IMR-90 (cell line): ENCODE data around the gene SPTBN5. TPM values are rescaled to one million over a fixed set of nuclear protein-coding genes. Genes with fewer than 3 reads are reported as not detected.
A peak's percentile ranks its signal among the peaks of the same experiment; 100 is the strongest.
"Not testable (repeated sequence)": the region's sequence is repeated elsewhere in the genome, so short reads cannot be mapped to it uniquely, and the experiment has no call there.

Experiments used
- ATAC-seq: fragments of 200-7000 bp; cut with Tn5 transposase; 2 replicates; pipeline ENCODE4 v1.9.1; 2020; ENCODE audit warnings: low read depth, mild to moderate bottlenecking, moderate library complexity
- BruUV-seq: library from RNA; stranded (reverse); fragments of 400-500 nt; replicated peaks from 2 replicates; lab custom pipeline; 2021; lab: Mats Ljungman, UMichigan
- CTCF ChIA-PET: fragments of 300-600 bp; formaldehyde crosslinking; extraction: SDS; loops from one replicate; lab custom pipeline; 2021; ENCODE audit warnings: antibody characterized with exemption; lab: Yijun Ruan, JAX
- POLR2A ChIA-PET: fragments of 300-600 bp; sonication (Branson Sonifier 250); formaldehyde crosslinking; loops from one replicate; lab custom pipeline; 2022; ENCODE audit warnings: antibody characterized with exemption; ENCODE audit not compliant: unreplicated experiment; lab: Charles Lee
- DNase-seq: peaks from one replicate; pipeline ENCODE4 v3.0.0; 2013
- H2AFZ ChIP-seq: replicated peaks from 2 replicates; pipeline ENCODE3; 2013; ENCODE audit warnings: low read length, mild to moderate bottlenecking; ENCODE audit not compliant: poor library complexity
- H2AK5ac ChIP-seq: 2 replicates; pipeline ENCODE4 v1.6.1; 2013; ENCODE audit warnings: low read depth, low read length, inconsistent platforms
- H2AK9ac ChIP-seq: replicated peaks from 2 replicates; pipeline ENCODE3; 2013; ENCODE audit warnings: mild to moderate bottlenecking, low read depth, low read length, moderate library complexity; ENCODE audit not compliant: poor library complexity
- H2BK120ac ChIP-seq: 2 replicates; pipeline ENCODE4 v1.6.1; 2013; ENCODE audit warnings: low read depth, low read length, inconsistent platforms
- H2BK15ac ChIP-seq: 3 replicates; pipeline ENCODE4 v1.6.1; 2013; ENCODE audit warnings: low read depth, low read length, inconsistent platforms
- H2BK20ac ChIP-seq: 2 replicates; pipeline ENCODE4 v1.6.1; 2013; ENCODE audit warnings: low read depth, mild to moderate bottlenecking, inconsistent platforms, low read length, moderate library complexity
- H2BK5ac ChIP-seq: 2 replicates; pipeline ENCODE4 v1.6.1; 2013; ENCODE audit warnings: mild to moderate bottlenecking, low read depth, low read length, inconsistent platforms; ENCODE audit not compliant: poor library complexity, severe bottlenecking
- H3K14ac ChIP-seq: replicated peaks from 2 replicates; pipeline ENCODE4 v1.6.1; 2013; ENCODE audit warnings: low read depth, low read length, inconsistent platforms
- H3K18ac ChIP-seq: 2 replicates; pipeline ENCODE4 v1.6.1; 2013; ENCODE audit warnings: low read depth, low read length, control low read depth
- H3K23ac ChIP-seq: 2 replicates; pipeline ENCODE4 v1.6.1; 2013; ENCODE audit warnings: low read depth, low read length, inconsistent platforms
- H3K27ac ChIP-seq: 2 replicates; pipeline ENCODE4 v1.5.1; 2013; ENCODE audit warnings: mild to moderate bottlenecking, control low read depth, low read length; ENCODE audit not compliant: insufficient read depth
- H3K27me3 ChIP-seq: 2 replicates; pipeline ENCODE4 v1.6.1; 2013; ENCODE audit warnings: low read length; ENCODE audit not compliant: control insufficient read depth, insufficient read depth
- H3K36me3 ChIP-seq: 2 replicates; pipeline ENCODE4 v1.6.1; 2013; ENCODE audit warnings: low read length, mixed read lengths; ENCODE audit not compliant: control insufficient read depth, insufficient read depth
- H3K4ac ChIP-seq: 2 replicates; pipeline ENCODE4 v1.6.1; 2013; ENCODE audit warnings: low read depth, low read length, inconsistent platforms
- H3K4me1 ChIP-seq: 2 replicates; pipeline ENCODE4 v1.6.1; 2013; ENCODE audit warnings: low read length, mixed read lengths; ENCODE audit not compliant: control insufficient read depth, insufficient read depth
- H3K4me2 ChIP-seq: 2 replicates; pipeline ENCODE4 v1.6.1; 2013; ENCODE audit warnings: low read depth, mild to moderate bottlenecking, control low read depth, low read length, moderate library complexity
- H3K4me3 ChIP-seq: 2 replicates; pipeline ENCODE4 v1.5.1; 2013; ENCODE audit warnings: low read depth, mild to moderate bottlenecking, control low read depth, low read length, moderate library complexity; ENCODE audit not compliant: insufficient read depth
- H3K56ac ChIP-seq: 2 replicates; pipeline ENCODE4 v1.6.1; 2013; ENCODE audit warnings: low read length, inconsistent platforms; ENCODE audit not compliant: insufficient read depth; ENCODE audit errors: extremely low read depth
- H3K79me1 ChIP-seq, 2 experiments: 2 replicates each; pipeline ENCODE4 v1.6.1; 2013; ENCODE audit warnings: low read length in 2 of 2, inconsistent platforms in 1 of 2, low read depth in 1 of 2
- H3K9ac ChIP-seq: 2 replicates; pipeline ENCODE4 v1.6.1; 2013; ENCODE audit warnings: low read depth, low read length, control low read depth
- H3K9me1 ChIP-seq: 2 replicates; pipeline ENCODE4 v1.6.1; 2013; ENCODE audit warnings: low read length, inconsistent platforms; ENCODE audit not compliant: insufficient read depth
- H3K9me3 ChIP-seq: 2 replicates; pipeline ENCODE4 v1.6.1; 2013; ENCODE audit warnings: low read length; ENCODE audit not compliant: control insufficient read depth, insufficient read depth
- H4K20me1 ChIP-seq: 2 replicates; pipeline ENCODE4 v1.6.1; 2013; ENCODE audit warnings: low read length, inconsistent platforms; ENCODE audit not compliant: insufficient read depth
- H4K5ac ChIP-seq: 2 replicates; pipeline ENCODE4 v1.6.1; 2013; ENCODE audit warnings: mild to moderate bottlenecking, low read depth, low read length, control low read depth
- H4K8ac ChIP-seq, 2 experiments: 2 replicates each; pipeline ENCODE4 v1.6.1; 2013; ENCODE audit warnings: low read depth in 2 of 2, low read length in 2 of 2, control low read depth in 1 of 2, inconsistent platforms in 1 of 2
- H4K91ac ChIP-seq: 2 replicates; pipeline ENCODE4 v1.6.1; 2013; ENCODE audit warnings: low read depth, low read length, inconsistent platforms; ENCODE audit not compliant: insufficient read depth
- CEBPB ChIP-seq: IDR thresholded peaks from 2 replicates; pipeline ENCODE4 v1.6.1; 2012; ENCODE audit warnings: low read depth, low read length, improper control_type of control experiment
- FOS ChIP-seq: fragments of 150-350 bp; IDR thresholded peaks from 2 replicates; pipeline ENCODE4 v1.6.1; 2016; ENCODE audit warnings: low read depth, low read length
- WGBS, 2 experiments: methylation state at CpG; one replicate each; pipeline versions ENCODE4 v1.1.5 to v1.1.7; 2013; ENCODE audit warnings: missing lambda C conversion rate in 2 of 2; ENCODE audit not compliant: insufficient read length in 1 of 2; ENCODE audit errors: extremely low coverage in 2 of 2; 5-methylcytosine and 5-hydroxymethylcytosine counted together
- dilution Hi-C: fragments of 300-500 bp; cut with HindIII; formaldehyde crosslinking; loops from one replicate; pipeline ENCODE4 v1.14.3; 2018; ENCODE audit warnings: low sequenced_read_pairs; ENCODE audit not compliant: unreplicated experiment
- in situ Hi-C: fragments of 300-500 bp; cut with MboI; formaldehyde crosslinking; loops from 3 replicates; pipeline ENCODE4 v1.14.3; 2019; ENCODE audit warnings: low sequenced_read_pairs, inconsistent platforms, mixed read lengths
- intact Hi-C: fragments of 100-400 bp; cut with micrococcal nuclease; formaldehyde crosslinking; loops from 2 replicates; pipeline ENCODE4 v1.10.0; 2022
- polyA plus RNA-seq, 3 experiments: library from polyadenylated mRNA; depleted of rRNA; stranded (reverse); fragments of >200 nt; gene quantifications; 2 replicates each; pipeline ENCODE4 v1.2.3, GENCODE V29; 2012; ENCODE audit warnings: low replicate concordance in 1 of 3
- total RNA-seq: library from RNA; depleted of rRNA; stranded (reverse); fragments of >200 nt; gene quantifications from 2 replicates; pipeline ENCODE4 v1.2.3, GENCODE V29; 2012

Gene SPTBN5
- total and polyA plus RNA-seq, 2 of the 4 experiments (the other 2 are of a cell fraction), result under 0.01 to 0.38 TPM

DNA sequence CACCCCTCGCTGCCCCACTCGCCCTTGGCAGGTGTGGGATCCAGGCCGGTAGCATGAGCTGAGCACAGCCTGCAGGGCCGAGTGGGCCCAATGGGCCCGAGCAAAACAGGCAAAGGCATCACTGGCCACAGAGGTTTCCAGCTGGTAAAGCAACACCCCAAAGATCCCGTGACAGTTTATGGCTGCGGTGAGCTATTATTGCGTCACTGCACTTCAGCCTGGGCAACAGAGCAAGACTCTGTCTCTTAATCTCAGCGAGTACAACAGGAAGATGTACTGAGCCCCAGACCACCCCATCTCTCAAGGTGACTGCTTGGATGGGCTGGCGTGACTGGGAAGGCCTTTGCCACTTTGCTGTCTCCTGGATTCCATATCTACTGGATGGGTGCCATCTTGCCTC is 61.6 kb downstream of the SPTBN5 start:
- Histone ChIP-seq H3K4me3 (no peak overlapping the region), H3K36me3 (peaks cover 3% of the 10 kb centered on the region), H3K4ac (no peak overlapping the region), H3K9me3 (no peaks in the 10 kb centered on the region), H3K27ac (no peak overlapping the region), H4K5ac (no peak overlapping the region), H3K9ac (no peak overlapping the region), H2BK120ac (no peak overlapping the region), H3K9me1 (peaks cover 11% of the 10 kb centered on the region; the same call in 1 of the 2 replicates), H3K79me1 (peaks cover 17 to 33% of the 10 kb centered on the region in 2 experiments), H2AK9ac (no peak overlapping the region), H3K56ac (no peak overlapping the region), H4K8ac (no peak overlapping the region), H4K20me1 (peaks cover 10% of the 10 kb centered on the region), H2BK5ac (no peak overlapping the region), H2AK5ac (no peak overlapping the region), H3K23ac (no peak overlapping the region), H3K18ac (no peak overlapping the region), H3K4me1 (peaks cover 2% of the 10 kb centered on the region; the same call in 1 of the 2 replicates), H3K27me3 (no peaks in the 10 kb centered on the region), H3K4me2 (no peak overlapping the region), H4K91ac (no peak overlapping the region), H2BK20ac (no peak overlapping the region), H2AFZ (no peak overlapping the region), H3K14ac (no peak overlapping the region), H2BK15ac (no peak overlapping the region)
- TF ChIP-seq CEBPB, result peak; percentile 71
- TF ChIP-seq FOS, result no peak
- ChIA-PET POLR2A (no interaction called here), CTCF (no interaction called here)
- DNase-seq (no peak), ATAC-seq (no peak)
- 96% methylated on average over 7 of the region's 10 CpGs; no CpG with 5 or more reads in 1 of the 2 experiments for WGBS, 2 experiments
- BruUV-seq, result no TSS peak
- in situ Hi-C loops (no loop called here), dilution Hi-C loops (no loop called here), intact Hi-C loops (no loop called here)

DNA sequence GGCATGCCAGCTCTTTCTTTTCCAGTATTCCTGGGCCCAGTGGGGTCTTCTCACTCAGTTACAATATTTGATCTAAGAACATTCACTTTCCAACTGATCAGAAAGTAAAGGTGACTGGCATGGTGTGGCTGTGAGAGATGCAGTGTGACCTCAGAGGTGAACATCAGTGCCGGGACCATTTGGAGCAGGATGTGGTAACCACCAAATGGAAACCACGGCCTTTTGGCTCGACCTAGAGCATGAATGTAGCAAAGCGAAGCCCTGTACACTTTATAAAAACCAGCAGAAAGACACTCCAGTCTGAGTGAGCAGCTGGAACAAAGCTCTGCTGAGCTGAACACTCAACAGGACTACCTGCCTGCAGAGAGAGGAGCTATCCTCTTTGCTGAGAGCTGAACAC is 62.6 kb downstream of the SPTBN5 start:
- H3K9me3 ChIP-seq, H3K36me3 ChIP-seq, CTCF ChIA-PET, H3K14ac ChIP-seq, H3K4ac ChIP-seq, H3K27me3 ChIP-seq, in situ Hi-C loops, H2AK9ac ChIP-seq, H3K18ac ChIP-seq, H4K5ac ChIP-seq, H3K4me2 ChIP-seq, H2BK20ac ChIP-seq, H4K91ac ChIP-seq, POLR2A ChIA-PET, H3K9ac ChIP-seq, intact Hi-C loops, H2AK5ac ChIP-seq, H3K56ac ChIP-seq, H3K23ac ChIP-seq, H3K4me1 ChIP-seq, H2BK5ac ChIP-seq, H2BK15ac ChIP-seq, DNase-seq, ATAC-seq, H4K20me1 ChIP-seq, H4K8ac ChIP-seq, dilution Hi-C loops, BruUV-seq, H3K27ac ChIP-seq, H2BK120ac ChIP-seq, H3K4me3 ChIP-seq, H2AFZ ChIP-seq: not testable (repeated sequence)
- WGBS, 2 experiments, result 70% methylated on average over 3 of the region's 4 CpGs; no CpG with 5 or more reads in 1 of the 2 experiments
- H3K79me1 ChIP-seq, result peaks cover 17 to 30% of the 10 kb centered on the region in 2 experiments
- H3K9me1 ChIP-seq, result peaks cover 11% of the 10 kb centered on the region; the same call in 1 of the 2 replicates
